ENCODE data around the gene FAF1.

GRCh38 chr1:50611675-50612074 lies 348.4 kb downstream of the FAF1 start:
- TF ChIP-seq CTCF (IDR thresholded peaks at IDR 0.05; ENCODE audit: insufficient read depth, low read length, poor library complexity, severe bottlenecking): no peak
- TF ChIP-seq EZH2phosphoT487 (conservative IDR thresholded peaks at IDR 0.05; ENCODE audit: low read length): no peak
